Activated CD4-positive, alpha-beta T cell treated with anti-CD3 and anti-CD28 coated beads for 1 hour (primary cell): ENCODE results near the gene MRO.

Source experiments
- DNase-seq: peaks from one replicate; pipeline ENCODE4 v3.0.0-alpha.2; 2020

Gene MRO

GRCh38 chr18:50832754-50833153, 12.9 kb upstream of the MRO start:
- no peak for DNase-seq

GRCh38 chr18:50830544-50830943, 10.7 kb upstream of the MRO start:
- no peak for DNase-seq

- no peak for DNase-seq
Observed at GRCh38 chr18:50829644-50830043, 9.8 kb upstream of the MRO start.

GRCh38 chr18:50826027-50826426, 6.2 kb upstream of the MRO start:
- no peak for DNase-seq

GRCh38 chr18:50825621-50826020, 5.8 kb upstream of the MRO start:
- DNase-seq = no peak

- no peak for DNase-seq
Observed at GRCh38 chr18:50822756-50823155, 2.9 kb upstream of the MRO start.

- DNase-seq = no peak
Observed at GRCh38 chr18:50820901-50821520, 1.2 kb upstream of the MRO start.

- DNase-seq = no peak
Observed at GRCh38 chr18:50819027-50819727, 639 bp downstream of the MRO start.

GRCh38 chr18:50816419-50817166, 3.2 kb downstream of the MRO start:
- no peak for DNase-seq

- no peak for DNase-seq
Observed at GRCh38 chr18:50814395-50814794, 5.4 kb downstream of the MRO start.

- no peak for DNase-seq
Observed at GRCh38 chr18:50813353-50813752, 6.5 kb downstream of the MRO start.

- no peak for DNase-seq
Observed at GRCh38 chr18:50812834-50813233, 7.0 kb downstream of the MRO start.

GRCh38 chr18:50807176-50807575, 12.6 kb downstream of the MRO start:
- DNase-seq = no peak

GRCh38 chr18:50806208-50806616, 13.6 kb downstream of the MRO start:
- no peak for DNase-seq

GRCh38 chr18:50805732-50806131, 14.1 kb downstream of the MRO start:
- DNase-seq = no peak

- DNase-seq = no peak
Observed at GRCh38 chr18:50803592-50803991, 16.2 kb downstream of the MRO start.

GRCh38 chr18:50802141-50802540, 17.7 kb downstream of the MRO start:
- no peak for DNase-seq

GRCh38 chr18:50797142-50797541, 22.7 kb downstream of the MRO start:
- no peak for DNase-seq

- DNase-seq = no peak
Observed at GRCh38 chr18:50796495-50796894, 23.3 kb downstream of the MRO start.

- no peak for DNase-seq
Observed at GRCh38 chr18:50793641-50794565, 25.9 kb downstream of the MRO start.

- no peak for DNase-seq
Observed at GRCh38 chr18:50792885-50793284, 26.9 kb downstream of the MRO start.

- no peak for DNase-seq
Observed at GRCh38 chr18:50791599-50792438, 28.0 kb downstream of the MRO start.
